K562 (cell line): ENCODE results near the gene MYL4. TPM values are rescaled to one million over a fixed set of nuclear protein-coding genes. Genes with fewer than 3 reads are reported as not detected.

Experiments
- ASH1L ChIP-seq: fragments of 450-650 bp; IDR thresholded peaks from 2 replicates; pipeline ENCODE4 v1.6.1; 2018; ENCODE audit warnings: borderline replicate concordance, mild to moderate bottlenecking, low read depth; ENCODE audit not compliant: partially characterized antibody
- HSF4 ChIP-seq: fragments of 250-450 bp; sonication (Bioruptor Pico); IDR thresholded peaks from 2 replicates; pipeline ENCODE4 v2.1.2; 2022; ENCODE audit warnings: mild to moderate bottlenecking, moderate library complexity, borderline replicate concordance
- STAT5A ChIP-seq: IDR thresholded peaks from 2 replicates; pipeline ENCODE4 v1.6.1; 2012; ENCODE audit warnings: low read length, inconsistent platforms, borderline replicate concordance
- STAT6 ChIP-seq: sonication (generic); formaldehyde crosslinking; IDR thresholded peaks from 2 replicates; pipeline ENCODE4 v1.8.1; 2023; ENCODE audit warnings: mild to moderate bottlenecking, missing genetic modification reagents
- TAF7 ChIP-seq: fragments of 450-650 bp; IDR thresholded peaks from 2 replicates; pipeline ENCODE4 v1.6.1; 2016; ENCODE audit warnings: missing genetic modification characterization, missing compliant biosample characterization
- TAF9B ChIP-seq: fragments of 450-650 bp; IDR thresholded peaks from 2 replicates; pipeline ENCODE4 v1.6.1; 2018; ENCODE audit warnings: mild to moderate bottlenecking; ENCODE audit not compliant: partially characterized antibody
- ZNF740 ChIP-seq, 3 experiments: fragments of 200-800 bp in 1 of 3; sonication (Bioruptor generic) in 1 of 3; sonication (generic) in 1 of 3; formaldehyde crosslinking in 1 of 3; IDR thresholded peaks; 2 replicates each; pipeline versions ENCODE4 v1.6.1 to v1.8.0; 2016 to 2022; ENCODE audit warnings: mild to moderate bottlenecking in 2 of 3, missing compliant biosample characterization in 2 of 3, missing genetic modification characterization in 2 of 3, missing genetic modification reagents in 1 of 3
- polyA plus RNA-seq, 8 experiments: library from polyadenylated mRNA; depleted of rRNA in 4 of 8; stranded (reverse) in 5 of 8; unstranded in 3 of 8; fragments of >200 nt; fragmentation: Nextera tagmentation in 2 of 8; fragmentation: Illumina TruSeq in 1 of 8; extraction: Ambion mirVana in 2 of 8; extraction: Trizol in 1 of 8; gene quantifications; 2 replicates each; pipeline versions ENCODE4 v1.2.1 to v1.2.3, GENCODE V29; 2011 to 2014; ENCODE audit warnings: inconsistent platforms in 1 of 8, missing spikeins in 1 of 8
- total RNA-seq, 7 experiments: library from RNA; depleted of rRNA in 6 of 7; stranded (reverse); fragments of >200 nt in 6 of 7; fragmentation: Illumina TruSeq in 2 of 7; extraction: Trizol in 2 of 7; gene quantifications; 2 replicates each; pipeline versions ENCODE4 v1.2.1 to v1.2.3, GENCODE V29; 2011 to 2021; ENCODE audit warnings: low replicate concordance in 1 of 7

Gene MYL4
- total and polyA plus RNA-seq, 9 of the 15 experiments (the other 6 are each of a cell fraction or from before 2014, with no cell fraction given): 117 to 423 (median 221) TPM

DNA sequence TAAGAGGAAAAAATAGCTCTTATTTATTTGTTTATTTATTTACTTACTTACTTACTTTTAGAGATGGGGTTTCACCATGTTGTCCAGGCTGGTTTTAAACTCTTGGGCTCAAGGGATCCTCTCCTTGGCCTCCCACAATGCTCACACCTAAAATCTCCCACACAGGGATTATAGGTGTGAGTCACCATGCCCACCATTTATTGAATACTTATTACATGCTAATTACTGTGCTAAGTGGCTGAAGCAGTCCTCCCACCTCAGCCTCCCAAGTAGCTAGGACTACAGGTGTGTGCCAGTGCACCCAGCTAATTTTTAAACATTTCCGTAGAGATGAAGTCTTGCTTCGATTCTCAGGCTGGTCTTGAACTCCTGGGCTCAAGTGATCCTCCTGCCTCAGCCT is 33.5 kb downstream of the MYL4 start (continued):
- TF ChIP-seq STAT5A (no peak), TAF7 (no peak), TAF9B (no peak), ZNF740 (CRISPR knock-in tag; IDR thresholded peaks at IDR 0.05) (no peak), ZNF740 (tag; IDR thresholded peaks at IDR 0.05) (no peak), HSF4 (no peak), STAT6 (no peak), ASH1L (no peak)
